HG02852 (cell line): Measurements from ENCODE around the gene ITSN1.
"Not testable (repeated sequence)": the region's sequence is repeated elsewhere in the genome, so short reads cannot be mapped to it uniquely, and the experiment has no call there.

ENCODE experiments used
- ATAC-seq: cut with Tn5 transposase; IDR thresholded peaks from one replicate; pipeline ENCODE4 v1.9.1; 2021; ENCODE audit warnings: mild to moderate bottlenecking, moderate library complexity; ENCODE audit not compliant: unreplicated experiment

ITSN1 gene

GRCh38 chr21:33857846-33858666, 215.8 kb downstream of the ITSN1 start:
- ATAC-seq, result no peak

- ATAC-seq, result no peak
Measured at GRCh38 chr21:33858667-33859372, 216.5 kb downstream of the ITSN1 start.

- ATAC-seq, result no peak
Measured at GRCh38 chr21:33859373-33860102, 217.2 kb downstream of the ITSN1 start.

- no peak for ATAC-seq
Measured at GRCh38 chr21:33860332-33860879, 218.1 kb downstream of the ITSN1 start.

- no peak for ATAC-seq
Measured at GRCh38 chr21:33861125-33861524, 218.8 kb downstream of the ITSN1 start.

DNA sequence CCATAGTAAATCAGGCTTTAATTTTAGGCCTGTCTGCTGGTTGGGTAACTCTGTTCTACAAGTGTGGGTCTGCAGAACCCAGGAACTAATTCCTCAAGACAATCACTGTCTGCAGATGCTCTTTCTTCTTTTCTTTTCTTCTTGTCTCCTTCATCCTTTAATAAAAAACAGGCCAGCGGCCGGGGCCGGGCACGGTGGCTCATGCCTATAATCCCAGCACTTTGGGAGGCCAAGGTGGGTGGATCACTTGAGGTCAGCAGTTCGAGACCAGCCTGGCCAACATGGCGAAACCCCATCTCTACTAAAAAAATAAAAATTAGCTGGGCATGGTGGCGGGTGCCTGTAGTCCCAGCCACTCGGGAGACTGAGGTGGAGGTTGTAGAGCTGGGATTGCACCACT, 220.9 kb downstream of the ITSN1 start:
- not testable (repeated sequence) for ATAC-seq

- ATAC-seq, result no peak
Measured at GRCh38 chr21:33864150-33864549, 221.8 kb downstream of the ITSN1 start.

DNA sequence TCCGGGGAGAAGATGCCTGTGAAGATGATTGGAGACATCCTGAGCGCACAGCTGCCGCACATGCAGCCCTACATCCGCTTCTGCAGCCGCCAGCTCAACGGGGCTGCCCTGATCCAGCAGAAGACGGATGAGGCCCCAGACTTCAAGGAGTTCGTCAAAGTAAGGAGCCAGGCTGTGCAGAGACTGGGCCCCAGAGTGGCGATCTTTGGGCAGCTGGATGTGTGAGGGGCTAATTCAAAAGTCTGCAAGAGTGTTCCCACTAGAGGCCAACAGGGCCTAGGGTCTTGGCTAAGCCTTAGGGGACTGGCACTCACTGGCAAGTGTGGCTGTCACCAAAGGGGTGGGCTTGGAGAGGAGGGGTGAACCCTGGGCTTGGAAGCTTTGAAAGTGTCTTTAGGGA, 222.9 kb downstream of the ITSN1 start:
- ATAC-seq, result no peak

GRCh38 chr21:33865996-33866575, 223.8 kb downstream of the ITSN1 start:
- no peak for ATAC-seq

- no peak for ATAC-seq
Measured at GRCh38 chr21:33866826-33867225, 224.5 kb downstream of the ITSN1 start.

- not testable (repeated sequence) for ATAC-seq
Measured at GRCh38 chr21:33867868-33868267, 225.6 kb downstream of the ITSN1 start.

DNA sequence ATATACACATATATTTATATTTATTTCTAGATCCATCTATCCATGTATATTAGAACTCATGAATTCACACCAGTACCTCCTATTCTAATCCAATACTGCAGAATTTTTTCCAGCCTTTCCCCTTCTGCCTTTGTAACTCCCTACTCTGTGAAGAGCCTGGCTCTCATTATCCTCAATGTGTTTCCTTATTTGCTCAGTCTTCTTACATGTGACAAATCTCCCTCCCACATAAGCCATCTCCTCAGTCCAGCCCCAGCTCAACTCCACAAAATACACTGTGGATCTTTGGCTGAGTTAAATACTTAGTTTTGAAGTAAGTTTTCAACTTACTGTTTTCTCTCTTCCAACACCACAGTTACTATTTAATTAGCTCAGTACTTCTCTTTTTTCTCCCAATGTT, 227.6 kb downstream of the ITSN1 start:
- no peak for ATAC-seq

DNA sequence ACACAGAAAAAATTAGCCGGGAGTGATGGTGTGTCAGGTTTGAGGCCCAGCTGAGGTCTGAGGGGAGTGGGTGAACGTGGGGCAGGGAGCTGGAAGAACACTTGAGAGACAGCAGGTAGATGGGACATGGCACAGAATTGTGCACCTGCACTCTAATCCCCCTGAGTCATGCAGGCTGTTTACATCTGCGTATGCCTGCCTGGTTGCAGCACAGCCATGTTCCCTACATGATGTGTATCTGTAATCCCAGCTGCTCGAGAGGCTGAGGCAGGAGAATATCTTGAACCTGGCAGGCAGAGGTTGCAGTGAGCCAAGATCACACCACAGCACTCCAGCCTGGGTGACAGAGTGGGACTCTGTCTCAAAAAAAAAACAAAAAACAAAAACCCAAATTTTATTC, 228.5 kb downstream of the ITSN1 start:
- ATAC-seq, result no peak

GRCh38 chr21:33871171-33871570, 228.9 kb downstream of the ITSN1 start:
- ATAC-seq, result no peak

GRCh38 chr21:33872881-33873515, 230.7 kb downstream of the ITSN1 start:
- ATAC-seq, result no peak

GRCh38 chr21:33874161-33874560, 231.9 kb downstream of the ITSN1 start:
- ATAC-seq, result no peak

- ATAC-seq, result no peak
Measured at GRCh38 chr21:33875026-33875695, 232.9 kb downstream of the ITSN1 start.

GRCh38 chr21:33878824-33879223, 236.5 kb downstream of the ITSN1 start:
- no peak for ATAC-seq

DNA sequence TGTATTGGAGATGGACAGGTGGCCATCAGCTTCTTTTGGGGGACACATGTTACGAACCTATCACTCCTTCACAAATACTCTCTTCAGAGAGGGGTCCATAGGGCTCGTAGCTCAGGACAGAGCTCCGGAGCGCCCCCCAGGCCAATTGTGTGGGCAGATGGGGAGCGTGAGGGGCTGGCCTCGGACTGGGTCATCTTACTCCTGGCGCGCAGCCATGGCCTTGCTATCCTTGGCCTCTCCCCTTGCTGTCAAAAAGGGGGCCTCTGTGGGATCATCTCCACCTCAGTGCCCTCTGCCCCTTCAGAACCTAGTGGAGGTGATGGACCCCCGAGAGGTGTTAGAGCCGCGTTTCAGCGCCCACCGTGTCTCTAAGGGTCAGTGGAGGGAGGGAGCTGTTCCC, 238.3 kb downstream of the ITSN1 start:
- ATAC-seq, result no peak
